ENCODE results near the gene CABP1.

Gene CABP1

DNA sequence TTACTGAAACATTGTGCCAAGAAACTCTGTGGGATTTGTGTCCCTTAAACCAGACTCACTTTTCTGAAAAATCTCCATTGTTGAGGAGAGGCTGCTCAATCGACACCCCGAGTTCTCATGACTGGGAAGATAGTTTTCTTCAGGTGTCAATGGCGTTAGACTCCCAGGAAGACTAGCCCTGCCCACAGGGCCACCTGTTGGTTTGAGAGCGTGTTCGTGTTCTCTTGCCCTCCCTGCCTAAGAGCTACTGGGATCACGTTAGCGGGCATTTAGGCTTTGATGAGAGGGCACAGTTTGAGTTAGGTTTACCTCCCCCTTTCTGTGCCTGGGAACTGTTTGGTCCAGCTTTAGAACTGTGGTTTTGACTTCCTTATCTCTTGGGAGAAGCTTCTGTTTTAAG, 59.1 kb downstream of the CABP1 start:
- Histone ChIP-seq H3K36me3 (ENCODE audit: insufficient read depth, low read length) (peaks cover 86% of the 10 kb centered on the region), H3K4me1 (ENCODE audit: insufficient read depth, low read length) (no peaks in the 10 kb centered on the region), H3K9me3 (ENCODE audit: low read length) (no peaks in the 10 kb centered on the region), H3K4me3 (ENCODE audit: low read length) (no peak overlapping the region), H3K27me3 (ENCODE audit: insufficient read depth, low read length) (no peaks in the 10 kb centered on the region), H2AFZ (ENCODE audit: low read depth, low read length) (no peak overlapping the region)

DNA sequence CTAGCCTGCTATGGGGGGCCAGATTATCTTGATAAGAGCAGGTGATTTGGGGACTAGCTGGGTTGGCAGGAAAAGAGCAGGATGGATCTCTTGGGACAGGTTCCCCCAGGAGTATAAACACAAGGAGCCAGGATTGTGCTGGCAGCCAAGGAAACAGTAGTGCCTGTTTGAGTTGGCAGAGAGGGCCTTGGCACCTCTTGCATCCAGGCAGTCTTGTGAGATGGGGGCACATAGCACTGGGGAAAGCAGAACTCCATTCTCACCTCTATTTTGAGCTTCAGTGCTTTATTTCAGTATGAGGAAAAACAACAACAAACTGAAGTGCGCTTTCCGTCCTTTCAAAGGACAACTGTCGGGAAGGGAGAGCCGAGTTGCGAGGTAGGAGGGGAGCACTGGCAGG, 60.5 kb downstream of the CABP1 start:
- no peaks in the 10 kb centered on the region for H3K27me3 ChIP-seq (ENCODE audit: insufficient read depth, low read length)
- H2AFZ ChIP-seq (ENCODE audit: low read depth, low read length): no peak overlapping the region
- no peaks in the 10 kb centered on the region for H3K9me3 ChIP-seq (ENCODE audit: low read length)
- H3K36me3 ChIP-seq (ENCODE audit: insufficient read depth, low read length): peaks cover 73% of the 10 kb centered on the region
- H3K4me1 ChIP-seq (ENCODE audit: insufficient read depth, low read length): no peaks in the 10 kb centered on the region
- H3K4me3 ChIP-seq (ENCODE audit: low read length): no peak overlapping the region

- H3K27me3 ChIP-seq (ENCODE audit: insufficient read depth, low read length): no peaks in the 10 kb centered on the region
- no peak overlapping the region for H2AFZ ChIP-seq (ENCODE audit: low read depth, low read length)
- H3K9me3 ChIP-seq (ENCODE audit: low read length): no peaks in the 10 kb centered on the region
- no peaks in the 10 kb centered on the region for H3K4me1 ChIP-seq (ENCODE audit: insufficient read depth, low read length)
- H3K4me3 ChIP-seq (ENCODE audit: low read length): no peak overlapping the region
- H3K36me3 ChIP-seq (ENCODE audit: insufficient read depth, low read length): peaks cover 56% of the 10 kb centered on the region
Observed at GRCh38 chr12:120702637-120703036, 62.2 kb downstream of the CABP1 start.

DNA sequence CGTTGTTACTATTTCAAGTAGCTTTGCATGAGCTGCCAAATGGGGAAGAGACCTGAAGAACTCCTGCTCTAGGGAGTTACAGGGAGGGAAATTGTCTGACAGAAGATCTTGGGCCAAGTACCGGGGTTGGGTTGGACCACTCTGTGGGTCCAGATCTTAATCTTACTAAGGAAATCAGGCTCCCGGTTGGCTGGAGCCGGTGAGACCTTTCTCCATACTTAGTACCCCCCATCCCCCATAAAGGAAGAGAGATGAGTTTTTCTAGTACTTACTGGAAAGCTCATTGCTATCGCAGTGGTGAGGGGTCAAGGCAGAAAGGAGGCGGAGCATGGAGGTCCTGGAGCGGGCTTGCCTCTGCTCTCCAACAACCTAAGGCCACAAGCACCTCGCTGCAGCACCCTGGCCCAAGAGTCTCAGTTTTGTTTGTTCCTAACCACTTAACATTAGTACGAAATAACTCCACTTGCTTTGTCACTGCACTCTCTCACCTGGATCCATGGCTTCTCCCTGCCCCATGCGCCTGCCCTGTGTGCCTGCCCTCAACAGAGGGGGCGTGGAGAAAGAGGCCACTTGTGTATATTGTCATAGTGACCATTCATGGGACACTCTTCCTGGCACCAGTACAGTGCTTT, 63.0 kb downstream of the CABP1 start:
- Histone ChIP-seq H3K36me3 (ENCODE audit: insufficient read depth, low read length) (peaks cover 48% of the 10 kb centered on the region), H2AFZ (ENCODE audit: low read depth, low read length) (no peak overlapping the region), H3K4me3 (ENCODE audit: low read length) (no peak overlapping the region), H3K27me3 (ENCODE audit: insufficient read depth, low read length) (no peaks in the 10 kb centered on the region), H3K4me1 (ENCODE audit: insufficient read depth, low read length) (no peaks in the 10 kb centered on the region), H3K9me3 (ENCODE audit: low read length) (no peaks in the 10 kb centered on the region)

GRCh38 chr12:120705618-120706017, 65.2 kb downstream of the CABP1 start:
- Histone ChIP-seq H2AFZ (ENCODE audit: low read depth, low read length) (no peak overlapping the region), H3K36me3 (ENCODE audit: insufficient read depth, low read length) (peaks cover 29% of the 10 kb centered on the region), H3K27me3 (ENCODE audit: insufficient read depth, low read length) (no peaks in the 10 kb centered on the region), H3K9me3 (ENCODE audit: low read length) (no peaks in the 10 kb centered on the region), H3K4me1 (ENCODE audit: insufficient read depth, low read length) (peaks cover 6% of the 10 kb centered on the region), H3K4me3 (ENCODE audit: low read length) (no peak overlapping the region)

- peaks cover 7% of the 10 kb centered on the region for H3K4me1 ChIP-seq (ENCODE audit: insufficient read depth, low read length)
- no peaks in the 10 kb centered on the region for H3K9me3 ChIP-seq (ENCODE audit: low read length)
- peaks cover 25% of the 10 kb centered on the region for H3K36me3 ChIP-seq (ENCODE audit: insufficient read depth, low read length)
- no peak overlapping the region for H2AFZ ChIP-seq (ENCODE audit: low read depth, low read length)
- H3K4me3 ChIP-seq (ENCODE audit: low read length): no peak overlapping the region
- H3K27me3 ChIP-seq (ENCODE audit: insufficient read depth, low read length): no peaks in the 10 kb centered on the region
Observed at GRCh38 chr12:120706029-120706428, 65.6 kb downstream of the CABP1 start.

DNA sequence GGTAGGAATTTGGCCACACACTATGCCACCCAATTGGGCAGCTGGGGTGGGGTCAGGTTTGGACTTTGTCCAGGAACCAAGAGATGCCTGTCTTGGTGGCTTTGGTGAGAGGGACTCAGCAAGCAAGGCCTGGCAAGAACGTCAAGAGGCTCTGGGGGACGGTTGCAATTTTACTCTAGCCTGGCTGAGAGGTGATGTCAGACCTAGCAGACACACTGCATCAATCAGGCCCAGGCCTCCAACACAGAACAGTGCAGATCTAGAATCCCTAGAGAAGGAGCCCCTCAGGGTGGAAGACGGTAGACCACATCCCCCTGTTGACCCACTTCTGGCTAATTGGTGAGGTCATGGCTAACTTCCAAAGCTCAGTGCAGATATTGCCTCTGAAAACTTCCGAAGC, 68.2 kb downstream of the CABP1 start:
- Histone ChIP-seq H3K4me1 (ENCODE audit: insufficient read depth, low read length) (peaks cover 20% of the 10 kb centered on the region), H3K9me3 (ENCODE audit: low read length) (no peaks in the 10 kb centered on the region), H3K27me3 (ENCODE audit: insufficient read depth, low read length) (no peaks in the 10 kb centered on the region), H3K4me3 (ENCODE audit: low read length) (no peak overlapping the region), H2AFZ (ENCODE audit: low read depth, low read length) (no peak overlapping the region), H3K36me3 (ENCODE audit: insufficient read depth, low read length) (peaks cover 7% of the 10 kb centered on the region)

DNA sequence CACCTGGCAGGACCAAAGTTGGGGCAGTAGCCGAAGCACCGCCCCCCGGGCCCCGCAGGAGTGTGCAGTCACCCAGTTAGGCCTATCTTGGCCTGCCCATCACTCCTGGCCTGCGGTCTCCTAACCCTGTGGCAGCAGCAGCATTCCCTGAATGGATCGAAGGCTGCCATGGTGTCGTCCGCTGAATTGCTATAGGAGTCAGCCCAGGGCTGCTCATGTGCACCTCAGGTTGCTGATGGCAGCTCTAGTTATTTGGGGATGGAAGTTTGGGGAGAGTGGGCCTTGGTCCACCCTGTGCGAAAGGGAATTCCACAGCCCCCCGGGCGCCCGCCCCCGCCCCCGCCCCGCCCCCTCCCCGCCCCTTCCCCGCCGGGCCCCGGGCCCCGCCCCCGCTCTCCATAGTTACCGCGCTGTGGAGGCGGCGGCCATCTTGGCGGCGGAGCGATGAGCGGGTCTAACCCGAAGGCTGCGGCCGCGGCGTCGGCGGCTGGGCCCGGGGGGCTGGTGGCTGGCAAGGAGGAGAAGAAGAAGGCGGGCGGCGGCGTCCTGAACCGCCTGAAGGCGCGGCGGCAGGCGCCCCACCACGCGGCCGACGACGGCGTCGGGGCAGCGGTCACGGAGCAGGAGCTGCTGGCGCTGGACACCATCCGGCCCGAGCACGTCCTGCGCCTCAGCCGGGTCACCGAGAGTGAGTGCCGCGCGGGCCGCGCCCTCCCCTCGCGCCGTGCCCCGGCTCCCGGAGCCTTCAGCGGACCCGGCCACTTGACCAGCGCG, 69.8 kb downstream of the CABP1 start, which contains the start of gene UNC119B:
TSS of gene UNC119B (plus strand) at position 428 of the 774 bp plus-strand sequence. CDS start at position 445, 17 bp downstream.
- H2AFZ ChIP-seq (ENCODE audit: low read depth, low read length): peak within 1 kb of the TSS; percentile 55
- H3K4me1 ChIP-seq (ENCODE audit: insufficient read depth, low read length): peaks cover 20% of the 10 kb centered on the region
- H3K36me3 ChIP-seq (ENCODE audit: insufficient read depth, low read length): peaks cover 19% of the 10 kb centered on the region
- H3K4me3 ChIP-seq (ENCODE audit: low read length): peak within 1 kb of the TSS; percentile 96
- H3K9me3 ChIP-seq (ENCODE audit: low read length): no peaks in the 10 kb centered on the region
- H3K27me3 ChIP-seq (ENCODE audit: insufficient read depth, low read length): no peaks in the 10 kb centered on the region

- Histone ChIP-seq H3K9me3 (ENCODE audit: low read length) (no peaks in the 10 kb centered on the region), H3K4me1 (ENCODE audit: insufficient read depth, low read length) (peaks cover 20% of the 10 kb centered on the region), H3K27me3 (ENCODE audit: insufficient read depth, low read length) (no peaks in the 10 kb centered on the region), H2AFZ (ENCODE audit: low read depth, low read length) (peak overlapping the region; percentile 51), H3K36me3 (ENCODE audit: insufficient read depth, low read length) (peaks cover 22% of the 10 kb centered on the region), H3K4me3 (ENCODE audit: low read length) (peak overlapping the region; percentile 96)
Observed at GRCh38 chr12:120710805-120711296, 70.4 kb downstream of the CABP1 start.

DNA sequence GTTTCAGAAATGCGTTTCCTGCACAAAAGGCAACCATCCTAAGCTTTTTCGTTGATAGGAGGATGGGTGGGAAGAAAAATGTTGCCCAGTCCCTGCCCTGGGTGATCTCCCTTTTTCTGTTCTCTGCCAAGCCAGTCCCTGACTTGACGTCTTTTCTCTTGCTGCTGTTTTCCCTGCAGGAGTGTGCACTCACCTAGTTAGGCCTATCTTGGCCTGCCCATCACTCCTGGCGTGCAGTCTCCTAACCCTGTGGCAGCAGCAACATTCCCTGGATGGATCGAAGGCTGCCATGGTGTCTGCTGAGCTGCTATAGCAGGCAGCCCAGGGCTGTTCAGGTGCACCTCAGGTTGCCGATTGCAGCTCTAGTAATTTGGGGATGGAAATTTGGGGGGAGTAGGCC, 71.0 kb downstream of the CABP1 start:
- Histone ChIP-seq H3K4me1 (ENCODE audit: insufficient read depth, low read length) (peaks cover 20% of the 10 kb centered on the region), H3K36me3 (ENCODE audit: insufficient read depth, low read length) (peaks cover 27% of the 10 kb centered on the region), H2AFZ (ENCODE audit: low read depth, low read length) (peak overlapping the region; percentile 51), H3K9me3 (ENCODE audit: low read length) (no peaks in the 10 kb centered on the region), H3K4me3 (ENCODE audit: low read length) (peak overlapping the region; percentile 96), H3K27me3 (ENCODE audit: insufficient read depth, low read length) (no peaks in the 10 kb centered on the region)

DNA sequence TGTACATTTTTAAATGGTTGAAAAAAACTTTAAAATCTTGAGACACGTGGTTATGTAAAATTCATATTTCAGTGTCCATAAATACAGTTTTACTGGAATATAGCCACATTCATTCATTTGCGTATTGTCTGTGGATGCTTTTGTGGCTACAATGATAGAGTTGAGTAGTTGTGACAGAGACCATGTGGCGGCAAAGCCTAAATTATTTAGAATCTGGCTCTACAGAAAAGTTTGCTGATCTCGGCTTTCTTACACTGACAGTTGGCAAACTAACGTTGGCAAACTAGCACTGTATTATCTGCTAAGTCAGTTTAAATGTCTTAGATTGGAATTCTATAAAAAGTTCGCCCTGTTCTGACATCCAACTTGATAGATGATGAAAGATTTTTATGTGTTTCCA, 72.2 kb downstream of the CABP1 start:
- H3K27me3 ChIP-seq (ENCODE audit: insufficient read depth, low read length): no peaks in the 10 kb centered on the region
- H2AFZ ChIP-seq (ENCODE audit: low read depth, low read length): no peak overlapping the region
- H3K36me3 ChIP-seq (ENCODE audit: insufficient read depth, low read length): peaks cover 36% of the 10 kb centered on the region
- no peak overlapping the region for H3K4me3 ChIP-seq (ENCODE audit: low read length)
- H3K4me1 ChIP-seq (ENCODE audit: insufficient read depth, low read length): peaks cover 20% of the 10 kb centered on the region
- H3K9me3 ChIP-seq (ENCODE audit: low read length): no peaks in the 10 kb centered on the region

DNA sequence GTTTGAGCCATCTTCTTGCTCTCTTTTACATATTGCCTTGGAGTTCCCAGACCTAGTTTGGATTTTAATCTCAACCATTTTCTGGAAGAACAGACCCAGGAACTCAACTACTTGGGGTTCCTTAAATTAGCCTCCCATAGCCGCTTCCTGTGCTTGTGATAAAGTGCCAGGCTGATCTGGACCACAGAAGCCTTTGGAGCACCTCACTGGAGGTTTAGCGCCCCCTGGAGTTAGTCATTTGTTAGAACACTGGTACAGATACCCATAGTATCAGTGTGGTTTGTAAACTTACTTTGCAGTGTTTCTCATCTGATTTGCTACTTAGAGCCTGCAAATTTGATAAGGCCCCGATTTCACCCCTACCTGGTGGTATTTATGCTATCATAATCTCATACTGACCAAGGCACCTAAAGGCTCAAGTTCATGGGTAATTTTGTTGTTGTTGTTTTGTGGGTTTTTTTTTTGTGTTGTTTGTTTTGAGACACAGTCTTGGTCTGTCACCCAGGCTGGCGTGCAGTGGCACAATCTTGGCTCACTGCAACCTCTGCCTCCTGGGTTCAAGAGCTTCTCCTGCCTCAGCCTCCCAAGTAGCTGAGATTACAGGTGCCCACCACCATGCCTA, 73.5 kb downstream of the CABP1 start:
- Histone ChIP-seq H3K4me3 (ENCODE audit: low read length) (no peak overlapping the region), H3K27me3 (ENCODE audit: insufficient read depth, low read length) (no peaks in the 10 kb centered on the region), H2AFZ (ENCODE audit: low read depth, low read length) (no peak overlapping the region), H3K36me3 (ENCODE audit: insufficient read depth, low read length) (peaks cover 46% of the 10 kb centered on the region), H3K9me3 (ENCODE audit: low read length) (no peaks in the 10 kb centered on the region), H3K4me1 (ENCODE audit: insufficient read depth, low read length) (peaks cover 20% of the 10 kb centered on the region)
